Esophagus muscularis mucosa (tissue), 4 donors: ENCODE results near the gene LNPEP.

Experiments used
- CTCF ChIP-seq, 3 experiments: fragments of 200-600 bp in 2 of 3; fragments of 450-650 bp in 1 of 3; sonication (generic) in 2 of 3; IDR thresholded peaks; one replicate each; pipeline ENCODE4 v1.5.1; 2017 to 2019; ENCODE audit warnings: antibody characterized with exemption in 3 of 3, mild to moderate bottlenecking in 2 of 3, moderate library complexity in 1 of 3
- EP300 ChIP-seq: sonication (generic); formaldehyde crosslinking; IDR thresholded peaks from one replicate; pipeline ENCODE4 v1.6.1; 2017; ENCODE audit warnings: antibody characterized with exemption
- POLR2A ChIP-seq: fragments of 450-650 bp; IDR thresholded peaks from one replicate; pipeline ENCODE4 v1.6.1; 2017; ENCODE audit warnings: antibody characterized with exemption, moderate library complexity, mild to moderate bottlenecking, low read depth

GRCh38 chr5:96973532-96974401 is 37.9 kb downstream of the LNPEP start:
- no peak for TF ChIP-seq POLR2A
- no peak for TF ChIP-seq CTCF (IDR thresholded peaks at IDR 0.05)
- TF ChIP-seq EP300: no peak
